RWPE1 (cell line): ENCODE data around the gene CCDC183.
"Not testable (repeated sequence)": the region's sequence is repeated elsewhere in the genome, so short reads cannot be mapped to it uniquely, and the experiment has no call there.

Experiments
- CTCF ChIA-PET: fragments of 350-600 bp; sonication (Branson Sonifier 250); formaldehyde crosslinking; extraction: SDS; loops from one replicate; lab custom pipeline; 2021; lab: Yijun Ruan, JAX
- POLR2A ChIA-PET: fragments of 400-600 bp; formaldehyde crosslinking; extraction: SDS; loops from one replicate; lab custom pipeline; 2020; ENCODE audit warnings: antibody characterized with exemption; ENCODE audit not compliant: low non-redundant PET; lab: Yijun Ruan, JAX
- DNase-seq: peaks from one replicate; pipeline ENCODE4 v3.0.0; 2012; ENCODE audit warnings: low spot score
- H3K27ac ChIP-seq: fragments of 450-650 bp; 2 replicates; pipeline ENCODE4 v1.5.1; 2017
- CTCF ChIP-seq: fragments of 450-650 bp; conservative IDR thresholded peaks from 2 replicates; pipeline ENCODE4 v1.5.1; 2017; ENCODE audit warnings: low read depth, mild to moderate bottlenecking

Gene CCDC183

DNA sequence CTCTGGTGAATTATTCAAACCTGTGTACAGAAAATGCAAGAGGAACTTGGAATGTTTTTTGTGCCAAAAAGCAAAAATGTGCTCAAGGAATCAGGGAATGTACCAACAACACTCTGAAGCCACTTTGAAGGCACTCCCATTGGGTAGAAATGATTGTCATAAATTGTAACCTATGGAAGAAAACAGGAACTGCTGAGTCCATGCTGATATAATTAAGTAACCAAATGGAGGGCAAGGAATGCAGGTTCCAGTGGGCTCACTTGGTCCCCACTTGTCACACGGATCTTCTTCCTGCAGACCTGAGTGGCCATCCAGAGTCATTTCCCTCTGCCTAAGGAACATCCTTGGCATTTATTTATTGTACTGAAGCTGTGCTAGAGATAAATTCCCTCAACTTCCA, 44.9 kb upstream of the CCDC183 start:
- no peak for DNase-seq
- POLR2A ChIA-PET, result no interaction called here
- H3K27ac ChIP-seq, result no peak overlapping the region
- TF ChIP-seq CTCF, result no peak
- CTCF ChIA-PET, result interaction anchor here (0.6 kb wide), 1 partner anchor 21 kb away, joined by 4 read pairs; no protein-coding TSS in a partner anchor

DNA sequence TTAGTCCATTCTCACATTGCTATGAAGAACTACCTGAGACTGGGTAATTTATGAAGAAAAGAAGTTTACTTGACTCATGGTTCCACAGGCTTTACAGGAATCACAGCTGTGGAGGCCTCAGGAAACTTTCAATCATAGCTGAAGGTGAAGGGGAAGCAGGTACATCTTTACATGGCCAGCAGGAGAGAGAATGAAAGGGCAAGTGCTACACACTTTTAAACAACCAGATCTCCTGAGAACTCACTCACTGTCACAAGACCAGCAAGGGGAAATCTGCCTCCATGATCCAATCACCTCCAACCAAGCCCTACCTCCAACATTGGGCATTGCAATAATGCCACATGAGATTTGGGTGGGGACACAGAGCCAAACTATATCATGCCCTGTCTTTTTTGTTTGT, 44.3 kb upstream of the CCDC183 start:
- no peak for TF ChIP-seq CTCF

GRCh38 chr9:136753371-136754058, 42.6 kb upstream of the CCDC183 start:
- DNase-seq, result no peak
- CTCF ChIA-PET, result interaction anchor here (0.6 kb wide), 1 partner anchor 34 kb away, joined by 3 read pairs; no protein-coding TSS in a partner anchor
- TF ChIP-seq CTCF, result no peak
- POLR2A ChIA-PET, result no interaction called here
- no peak overlapping the region for H3K27ac ChIP-seq

More for the DNA sequence above, 44.3 kb upstream of the CCDC183 start:
- DNase-seq, result no peak
- no peak overlapping the region for H3K27ac ChIP-seq
- POLR2A ChIA-PET, result no interaction called here
- CTCF ChIA-PET, result interaction anchor here (0.6 to 0.9 kb wide), 3 partner anchors 15 to 87 kb away, joined by 4 to 5 read pairs (median 4); no protein-coding TSS in a partner anchor

DNA sequence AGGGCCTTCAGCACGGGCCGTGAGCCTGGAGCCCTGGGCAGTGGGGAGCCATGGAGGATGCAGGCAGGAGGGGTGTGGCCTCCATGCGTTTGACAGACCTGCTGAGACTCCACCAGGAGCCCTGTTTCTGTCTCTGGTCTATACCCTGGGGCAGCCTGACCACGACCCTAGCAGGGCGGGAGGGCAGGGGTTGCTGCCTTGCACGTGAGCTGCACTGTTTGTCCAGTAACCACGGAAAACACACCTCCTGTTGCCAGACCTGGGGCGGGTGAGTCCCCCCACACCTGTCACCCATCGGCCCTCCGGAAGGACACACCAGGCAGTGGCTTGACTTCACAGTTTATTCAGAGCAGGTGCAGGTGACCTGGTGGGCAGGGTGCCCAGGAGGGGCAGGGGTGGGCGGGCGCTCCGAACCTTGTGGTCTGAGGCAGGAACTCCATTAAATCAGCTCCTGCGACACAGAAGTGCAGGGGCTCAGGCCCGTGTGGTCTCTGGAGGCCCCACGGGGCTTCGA, 42.0 kb upstream of the CCDC183 start:
- POLR2A ChIA-PET, result interaction anchor here (0.7 kb wide), 1 partner anchor 298 kb away, joined by 3 read pairs; no protein-coding TSS in a partner anchor
- no peak for DNase-seq
- no peak overlapping the region for H3K27ac ChIP-seq
- TF ChIP-seq CTCF, result no peak
- CTCF ChIA-PET, result interaction anchor here (0.6 kb wide), 2 partner anchors 9 to 34 kb away, joined by 3 read pairs; no protein-coding TSS in a partner anchor

DNA sequence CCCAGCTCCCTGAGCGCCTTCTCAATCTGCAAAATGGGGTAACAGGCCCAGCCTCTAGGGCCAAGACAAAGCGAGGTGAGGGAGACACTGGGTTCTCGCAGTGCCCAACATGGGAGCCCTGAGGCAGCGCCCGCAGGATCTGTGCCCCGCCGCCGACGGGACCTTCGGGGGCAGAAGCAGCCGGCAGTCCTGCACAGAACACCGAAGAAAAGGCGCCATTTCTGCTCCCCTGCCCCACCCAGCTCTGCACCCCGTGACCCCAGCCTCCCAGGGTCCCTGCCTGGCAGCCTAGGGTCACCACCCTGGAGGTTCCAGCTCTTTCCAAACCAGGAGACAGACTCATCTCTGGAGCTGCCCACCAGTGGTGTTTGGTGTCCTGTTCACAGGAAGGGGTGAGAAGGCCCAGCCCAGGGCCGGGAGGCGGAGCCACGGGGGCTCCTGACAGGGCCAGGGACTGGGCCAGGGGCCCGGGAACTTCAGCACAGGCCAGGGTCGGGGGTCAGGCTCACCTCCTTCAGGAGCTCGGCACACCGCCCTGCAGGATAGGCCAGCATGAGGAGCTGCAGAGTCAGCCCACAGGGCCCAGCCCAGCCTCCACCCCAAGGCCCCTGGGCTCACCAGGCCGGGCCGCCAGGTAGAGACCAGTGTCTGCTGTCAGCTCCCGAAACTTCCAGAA, 41.4 kb upstream of the CCDC183 start:
- ChIA-PET POLR2A (interaction anchor here (0.7 kb wide), 1 partner anchor 298 kb away, joined by 3 read pairs; no protein-coding TSS in a partner anchor), CTCF (interaction anchor here (0.6 kb wide), 1 partner anchor 9 kb away, joined by 3 read pairs; no protein-coding TSS in a partner anchor)
- H3K27ac ChIP-seq, result no peak overlapping the region
- TF ChIP-seq CTCF, result no peak
- no peak for DNase-seq

DNA sequence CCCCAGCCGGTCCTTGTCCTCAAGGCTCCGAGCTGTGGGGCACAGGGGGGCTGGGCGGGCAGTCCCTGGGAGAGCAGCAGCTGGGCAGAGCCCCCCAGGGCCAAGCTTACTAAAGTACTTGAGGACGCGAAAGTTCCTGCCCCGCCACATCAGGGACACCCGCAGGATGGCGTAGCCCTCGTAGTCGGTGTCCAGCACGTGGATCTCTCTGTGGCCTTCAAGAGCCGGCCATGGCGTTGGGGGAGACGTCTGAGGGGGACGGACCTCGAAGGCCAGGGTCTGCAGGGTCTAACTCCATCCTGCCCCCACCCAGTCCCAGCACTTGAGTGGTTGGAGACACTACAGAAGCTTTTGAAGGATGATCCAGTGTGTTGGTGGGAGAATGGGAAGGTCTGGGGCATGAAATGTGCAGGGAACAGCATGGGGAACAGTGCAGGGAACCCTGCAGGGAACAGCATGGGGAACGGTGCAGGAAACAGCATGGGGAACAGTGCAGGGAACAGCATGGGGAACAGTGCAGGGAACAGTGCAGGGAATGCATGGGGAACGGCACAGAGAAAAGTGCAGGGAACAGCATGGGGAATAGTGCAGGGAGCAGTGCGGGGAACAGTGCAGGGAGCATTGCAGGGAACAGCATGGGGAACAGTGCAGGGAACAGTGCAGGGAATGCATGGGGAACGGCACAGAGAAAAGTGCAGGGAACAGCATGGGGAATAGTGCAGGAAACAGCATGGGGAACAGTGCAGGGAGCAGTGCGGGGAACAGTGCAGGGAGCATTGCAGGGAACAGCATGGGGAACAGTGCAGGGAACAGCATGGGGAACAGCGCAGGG, 40.6 kb upstream of the CCDC183 start:
- H3K27ac ChIP-seq, DNase-seq, POLR2A ChIA-PET, CTCF ChIA-PET: not testable (repeated sequence)
